Liver (tissue), 9 donors: Measurements from ENCODE around the gene POLN. TPM values are rescaled to one million over a fixed set of nuclear protein-coding genes. Genes with fewer than 3 reads are reported as not detected.
A peak's percentile ranks its signal among the peaks of the same experiment; 100 is the strongest.

Source experiments
- DNase-seq: peaks from one replicate; pipeline ENCODE4 v3.0.0-alpha.2; 2017; ENCODE audit warnings: low spot score
- H3K27ac ChIP-seq, 2 donors: one replicate each; pipeline ENCODE4 v1.7.0; 2013; ENCODE audit warnings: inconsistent platforms in 2 of 2, low read length in 2 of 2, control low read depth in 1 of 2, low read depth in 1 of 2, mild to moderate bottlenecking in 1 of 2
- H3K27me3 ChIP-seq, 4 donors: one replicate each; pipeline versions ENCODE4 v1.6.1 to v1.7.0; 2013; ENCODE audit warnings: low read length in 3 of 4, inconsistent platforms in 1 of 4, mild to moderate bottlenecking in 1 of 4, moderate library complexity in 1 of 4; ENCODE audit not compliant: control insufficient read depth in 4 of 4, insufficient read depth in 4 of 4
- H3K36me3 ChIP-seq, 4 donors: one replicate each; pipeline versions ENCODE4 v1.6.1 to v1.7.0; 2013; ENCODE audit warnings: low read length in 3 of 4, mild to moderate bottlenecking in 3 of 4, low read depth in 1 of 4, moderate library complexity in 1 of 4; ENCODE audit not compliant: control insufficient read depth in 4 of 4, insufficient read depth in 3 of 4
- H3K4me1 ChIP-seq, 4 donors: one replicate each; pipeline versions ENCODE4 v1.6.1 to v1.7.0; 2013; ENCODE audit warnings: low read length in 3 of 4, mild to moderate bottlenecking in 3 of 4, moderate library complexity in 1 of 4; ENCODE audit not compliant: control insufficient read depth in 4 of 4, insufficient read depth in 4 of 4
- H3K4me3 ChIP-seq, 3 donors: one replicate each; pipeline versions ENCODE4 v1.6.1 to v1.7.0; 2013; ENCODE audit warnings: low read length in 3 of 3, control low read depth in 1 of 3, low read depth in 1 of 3, mild to moderate bottlenecking in 1 of 3
- H3K9ac ChIP-seq, 2 donors: one replicate each; pipeline ENCODE4 v1.7.0; 2013; ENCODE audit warnings: low read length in 2 of 2, mild to moderate bottlenecking in 2 of 2, moderate library complexity in 2 of 2, control low read depth in 1 of 2, low read depth in 1 of 2
- H3K9me3 ChIP-seq, 4 donors: one replicate each; pipeline versions ENCODE4 v1.6.1 to v1.7.0; 2013; ENCODE audit warnings: low read length in 3 of 4; ENCODE audit not compliant: control insufficient read depth in 4 of 4
- ATF3 ChIP-seq: IDR thresholded peaks from 2 replicates; pipeline ENCODE4 v1.6.1; 2016; ENCODE audit warnings: antibody characterized with exemption
- EGR1 ChIP-seq, 2 donors: IDR thresholded peaks; 2 replicates each; pipeline ENCODE4 v1.6.1; 2016 to 2018; ENCODE audit warnings: antibody characterized with exemption in 2 of 2, low read depth in 2 of 2
- FOXA1 ChIP-seq: IDR thresholded peaks from 2 replicates; pipeline ENCODE4 v1.6.1; 2016; ENCODE audit warnings: antibody characterized with exemption
- FOXA2 ChIP-seq: IDR thresholded peaks from 2 replicates; pipeline ENCODE4 v1.6.1; 2016; ENCODE audit warnings: antibody characterized with exemption
- GABPA ChIP-seq, 2 donors: IDR thresholded peaks in 1 of 2; conservative IDR thresholded peaks in 1 of 2; 2 replicates each; pipeline ENCODE4 v1.6.1; 2016; ENCODE audit warnings: antibody characterized with exemption in 2 of 2, mild to moderate bottlenecking in 1 of 2, moderate library complexity in 1 of 2
- HNF4A ChIP-seq, 2 donors: conservative IDR thresholded peaks; 2 replicates each; pipeline ENCODE4 v1.6.1; 2016; ENCODE audit warnings: antibody characterized with exemption in 2 of 2, mild to moderate bottlenecking in 2 of 2
- HNF4G ChIP-seq: IDR thresholded peaks from 2 replicates; pipeline ENCODE4 v1.6.1; 2016; ENCODE audit warnings: antibody characterized with exemption
- JUND ChIP-seq, 2 donors: IDR thresholded peaks; 2 replicates each; pipeline ENCODE4 v1.6.1; 2016; ENCODE audit warnings: antibody characterized with exemption in 2 of 2
- NR2F2 ChIP-seq: IDR thresholded peaks from 2 replicates; pipeline ENCODE4 v1.6.1; 2016; ENCODE audit warnings: antibody characterized with exemption
- RAD21 ChIP-seq, 2 donors: IDR thresholded peaks; 2 replicates each; pipeline ENCODE4 v1.6.1; 2016; ENCODE audit warnings: antibody characterized with exemption in 2 of 2, mild to moderate bottlenecking in 2 of 2
- REST ChIP-seq: IDR thresholded peaks from 2 replicates; pipeline ENCODE4 v1.6.1; 2016; ENCODE audit warnings: antibody characterized with exemption, mild to moderate bottlenecking
- RXRA ChIP-seq, 2 donors: IDR thresholded peaks; 2 replicates each; pipeline ENCODE4 v1.6.1; 2017 to 2018; ENCODE audit warnings: antibody characterized with exemption in 2 of 2, mild to moderate bottlenecking in 1 of 2
- SP1 ChIP-seq: IDR thresholded peaks from 2 replicates; pipeline ENCODE4 v1.6.1; 2018; ENCODE audit warnings: antibody characterized with exemption, mild to moderate bottlenecking
- TAF1 ChIP-seq: conservative IDR thresholded peaks from 2 replicates; pipeline ENCODE4 v1.6.1; 2016; ENCODE audit warnings: antibody characterized with exemption, mild to moderate bottlenecking
- YY1 ChIP-seq: IDR thresholded peaks from 2 replicates; pipeline ENCODE4 v1.6.1; 2016; ENCODE audit warnings: antibody characterized with exemption, mild to moderate bottlenecking
- WGBS: extraction: QIAGEN DNeasy Blood & Tissue Kit; methylation state at CpG from one replicate; pipeline ENCODE4 v1.1.7; 2013; 5-methylcytosine and 5-hydroxymethylcytosine counted together
- polyA plus RNA-seq, 2 donors: library from polyadenylated mRNA; stranded (reverse) in 1 of 2; unstranded in 1 of 2; fragments of 200-250 nt in 1 of 2; fragments of >200 nt in 1 of 2; fragmentation: Nextera tagmentation in 1 of 2; extraction: Ambion mirVana in 1 of 2; gene quantifications; one replicate each; pipeline versions ENCODE4 v1.2.1 to v1.2.3, GENCODE V29; 2013 to 2015
- total RNA-seq, 2 donors: library from RNA; depleted of rRNA; stranded (reverse); fragments of >200 nt; gene quantifications; one replicate each; pipeline ENCODE4 v1.2.3, GENCODE V29; 2014
- TF ChIP-seq, protein P1 (sequence below): IDR thresholded peaks from 2 replicates; pipeline ENCODE4 v1.6.1; 2016; ENCODE audit warnings: antibody characterized with exemption
- TF ChIP-seq, protein P2 (sequence below): fragments of 150-350 bp; IDR thresholded peaks from 2 replicates; pipeline ENCODE4 v1.5.1; 2017; ENCODE audit warnings: improper control_type of control experiment, low read depth, low read length; ENCODE audit not compliant: missing input control
- donor health status: healthy.
- donor health status: healthy.
- donor health status: healthy.
- donor health status: healthy.
- donor health status: healthy.

POLN gene
- total and polyA plus RNA-seq, 4 donors, result 0.44 to 2.3 (median 1.4) TPM

- no peaks in the 10 kb centered on the region for H3K36me3 ChIP-seq
- H3K27ac ChIP-seq, result no peak overlapping the region
- no peaks in the 10 kb centered on the region for H3K9me3 ChIP-seq
- no peak for DNase-seq
- TF ChIP-seq, protein P1, sequence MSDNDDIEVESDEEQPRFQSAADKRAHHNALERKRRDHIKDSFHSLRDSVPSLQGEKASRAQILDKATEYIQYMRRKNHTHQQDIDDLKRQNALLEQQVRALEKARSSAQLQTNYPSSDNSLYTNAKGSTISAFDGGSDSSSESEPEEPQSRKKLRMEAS, result no peak
- TF ChIP-seq FOXA2, result no peak
- H3K27me3 ChIP-seq, result no peaks in the 10 kb centered on the region
- no peak overlapping the region for H3K4me3 ChIP-seq
- H3K4me1 ChIP-seq, result no peaks in the 10 kb centered on the region
- H3K9ac ChIP-seq, result no peak overlapping the region
These were observed 55.1 kb downstream of the POLN start for GRCh38 chr4:2186865-2187172.

DNA sequence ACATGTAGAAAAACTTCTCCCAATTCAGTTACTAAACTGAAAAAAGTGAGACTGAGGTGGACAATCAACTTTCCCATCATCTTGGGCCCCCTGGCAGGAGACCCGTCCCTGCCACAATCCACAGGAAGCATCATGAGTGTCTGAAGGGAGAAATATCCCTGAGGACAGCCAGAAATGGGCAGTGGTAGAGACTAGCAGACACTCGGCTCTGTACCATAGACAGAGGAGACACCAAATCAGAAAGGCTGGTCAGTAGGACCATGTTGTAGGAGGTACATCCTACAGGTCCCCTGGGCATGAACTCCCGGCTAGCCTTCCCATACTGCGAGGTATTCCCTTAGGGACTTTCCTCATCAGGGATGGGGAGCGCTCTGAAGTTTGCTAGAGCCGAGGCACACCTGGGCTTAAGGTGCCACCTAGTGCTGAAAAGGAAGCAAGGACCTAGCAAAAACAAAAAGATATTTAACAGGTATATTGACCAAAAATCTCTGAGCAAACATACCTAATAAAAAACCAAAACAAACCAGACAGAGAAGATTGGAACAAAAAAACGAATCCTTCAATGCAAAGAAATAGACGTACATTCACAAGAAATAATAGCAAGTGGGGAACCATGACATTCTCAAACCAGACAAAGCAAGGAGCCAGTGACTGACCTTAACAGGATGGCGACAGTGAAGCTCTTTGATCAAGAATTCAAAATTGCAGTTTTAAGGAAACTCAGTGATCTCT, 55.6 kb downstream of the POLN start:
- no peak overlapping the region for H3K27ac ChIP-seq
- no peaks in the 10 kb centered on the region for H3K27me3 ChIP-seq
- WGBS, result 42% methylated on average over 9 of the region's 9 CpGs
- H3K36me3 ChIP-seq, result no peaks in the 10 kb centered on the region
- TF ChIP-seq, protein P2, sequence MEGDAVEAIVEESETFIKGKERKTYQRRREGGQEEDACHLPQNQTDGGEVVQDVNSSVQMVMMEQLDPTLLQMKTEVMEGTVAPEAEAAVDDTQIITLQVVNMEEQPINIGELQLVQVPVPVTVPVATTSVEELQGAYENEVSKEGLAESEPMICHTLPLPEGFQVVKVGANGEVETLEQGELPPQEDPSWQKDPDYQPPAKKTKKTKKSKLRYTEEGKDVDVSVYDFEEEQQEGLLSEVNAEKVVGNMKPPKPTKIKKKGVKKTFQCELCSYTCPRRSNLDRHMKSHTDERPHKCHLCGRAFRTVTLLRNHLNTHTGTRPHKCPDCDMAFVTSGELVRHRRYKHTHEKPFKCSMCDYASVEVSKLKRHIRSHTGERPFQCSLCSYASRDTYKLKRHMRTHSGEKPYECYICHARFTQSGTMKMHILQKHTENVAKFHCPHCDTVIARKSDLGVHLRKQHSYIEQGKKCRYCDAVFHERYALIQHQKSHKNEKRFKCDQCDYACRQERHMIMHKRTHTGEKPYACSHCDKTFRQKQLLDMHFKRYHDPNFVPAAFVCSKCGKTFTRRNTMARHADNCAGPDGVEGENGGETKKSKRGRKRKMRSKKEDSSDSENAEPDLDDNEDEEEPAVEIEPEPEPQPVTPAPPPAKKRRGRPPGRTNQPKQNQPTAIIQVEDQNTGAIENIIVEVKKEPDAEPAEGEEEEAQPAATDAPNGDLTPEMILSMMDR, result peak; percentile 66
- no peak for TF ChIP-seq YY1
- no peak for TF ChIP-seq SP1
- TF ChIP-seq GABPA (IDR thresholded peaks at IDR 0.05 in 1 of 2, conservative IDR thresholded peaks at IDR 0.05 in 1 of 2), result no peak
- peak; percentile 92 to 93 for TF ChIP-seq RAD21 (IDR thresholded peaks at IDR 0.05)
- no peaks in the 10 kb centered on the region for H3K9me3 ChIP-seq
- no peak for DNase-seq
- H3K4me3 ChIP-seq, result no peak overlapping the region
- H3K4me1 ChIP-seq, result no peaks in the 10 kb centered on the region
- H3K9ac ChIP-seq, result no peak overlapping the region

GRCh38 chr4:2183394-2183793, 58.5 kb downstream of the POLN start:
- H3K4me3 ChIP-seq, result no peak overlapping the region
- H3K36me3 ChIP-seq, result no peaks in the 10 kb centered on the region
- TF ChIP-seq SP1 (no peak), RXRA (IDR thresholded peaks at IDR 0.05) (no peak), HNF4A (conservative IDR thresholded peaks at IDR 0.05) (no peak), GABPA (IDR thresholded peaks at IDR 0.05 in 1 of 2, conservative IDR thresholded peaks at IDR 0.05 in 1 of 2) (no peak), HNF4G (no peak), JUND (IDR thresholded peaks at IDR 0.05) (no peak), REST (no peak), YY1 (no peak), FOXA2 (no peak), RAD21 (IDR thresholded peaks at IDR 0.05) (no peak), EGR1 (IDR thresholded peaks at IDR 0.05; ENCODE audit: low read depth in 2 of 2) (no peak), NR2F2 (no peak), FOXA1 (no peak), TAF1 (no peak), ATF3 (no peak)
- TF ChIP-seq, protein P1, result no peak
- TF ChIP-seq, protein P2, result no peak

More at GRCh38 chr4:2183394-2183793, 58.5 kb downstream of the POLN start:
- DNase-seq, result no peak
- Histone ChIP-seq H3K9me3 (no peaks in the 10 kb centered on the region), H3K27ac (no peak overlapping the region), H3K9ac (no peak overlapping the region), H3K27me3 (no peaks in the 10 kb centered on the region), H3K4me1 (no peaks in the 10 kb centered on the region)
